Mammary epithelial cell (primary cell): ENCODE measurements around the gene REX1BD.

Experiments used
- EZH2 ChIP-seq: IDR thresholded peaks from 2 replicates; pipeline ENCODE4 v1.6.1; 2012; ENCODE audit warnings: low read length, inconsistent platforms, borderline replicate concordance
- TF ChIP-seq, protein P1 (sequence below), 2 donors: IDR thresholded peaks in 1 of 2; conservative IDR thresholded peaks in 1 of 2; 2 replicates each; pipeline ENCODE4 v1.5.1; 2011 to 2012; ENCODE audit warnings: inconsistent platforms in 2 of 2, low read length in 2 of 2, mild to moderate bottlenecking in 2 of 2, control low read depth in 1 of 2, low read depth in 1 of 2; ENCODE audit not compliant: insufficient read depth in 1 of 2; ENCODE audit errors: extremely low read depth in 1 of 2

DNA sequence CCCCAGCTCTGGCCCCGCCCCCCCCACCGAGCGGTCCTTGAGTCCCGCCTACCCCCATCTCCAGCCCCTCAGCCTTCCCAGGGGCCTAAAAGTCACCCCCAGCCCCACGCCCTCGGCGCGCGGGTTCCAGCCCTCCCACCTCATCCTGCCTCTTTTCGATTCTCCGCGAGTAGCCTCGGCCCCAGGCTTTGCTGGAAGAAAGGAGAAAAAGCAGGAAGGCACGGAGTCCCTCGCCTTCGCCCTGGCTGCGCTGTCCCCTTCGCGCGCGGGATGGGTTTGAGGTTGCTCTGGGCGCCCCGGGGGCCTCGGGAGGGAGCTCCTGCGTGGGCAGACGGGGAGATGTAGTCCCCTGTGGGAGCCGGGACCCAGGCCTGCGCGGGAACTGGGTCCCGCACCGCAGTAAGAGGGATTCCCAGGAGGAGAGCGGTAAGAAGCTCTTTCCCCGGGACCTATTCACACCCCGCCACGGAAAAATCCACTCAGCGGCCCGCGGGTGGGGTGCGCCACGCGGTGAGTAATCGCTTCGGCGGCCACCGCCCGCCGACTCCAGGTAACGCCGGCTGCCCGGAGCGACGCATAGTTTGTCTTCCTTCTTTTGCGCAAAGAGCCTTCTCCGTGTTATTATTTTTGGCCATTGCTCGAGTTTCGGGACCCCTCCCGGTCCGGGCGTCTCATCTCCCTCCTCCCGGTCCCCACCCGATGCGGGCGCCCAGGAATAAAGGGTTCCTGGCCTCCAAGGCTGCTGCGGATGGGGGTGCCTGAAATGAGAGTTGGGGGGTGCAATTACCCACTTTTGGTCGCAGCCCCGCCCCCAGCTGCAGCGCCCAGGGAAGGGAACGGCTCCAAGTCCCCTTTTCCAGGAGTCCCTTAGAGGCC is 18.9 kb downstream of the REX1BD start:
- TF ChIP-seq, protein P1, sequence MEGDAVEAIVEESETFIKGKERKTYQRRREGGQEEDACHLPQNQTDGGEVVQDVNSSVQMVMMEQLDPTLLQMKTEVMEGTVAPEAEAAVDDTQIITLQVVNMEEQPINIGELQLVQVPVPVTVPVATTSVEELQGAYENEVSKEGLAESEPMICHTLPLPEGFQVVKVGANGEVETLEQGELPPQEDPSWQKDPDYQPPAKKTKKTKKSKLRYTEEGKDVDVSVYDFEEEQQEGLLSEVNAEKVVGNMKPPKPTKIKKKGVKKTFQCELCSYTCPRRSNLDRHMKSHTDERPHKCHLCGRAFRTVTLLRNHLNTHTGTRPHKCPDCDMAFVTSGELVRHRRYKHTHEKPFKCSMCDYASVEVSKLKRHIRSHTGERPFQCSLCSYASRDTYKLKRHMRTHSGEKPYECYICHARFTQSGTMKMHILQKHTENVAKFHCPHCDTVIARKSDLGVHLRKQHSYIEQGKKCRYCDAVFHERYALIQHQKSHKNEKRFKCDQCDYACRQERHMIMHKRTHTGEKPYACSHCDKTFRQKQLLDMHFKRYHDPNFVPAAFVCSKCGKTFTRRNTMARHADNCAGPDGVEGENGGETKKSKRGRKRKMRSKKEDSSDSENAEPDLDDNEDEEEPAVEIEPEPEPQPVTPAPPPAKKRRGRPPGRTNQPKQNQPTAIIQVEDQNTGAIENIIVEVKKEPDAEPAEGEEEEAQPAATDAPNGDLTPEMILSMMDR (conservative IDR thresholded peaks at IDR 0.05 in 1 of 2, IDR thresholded peaks at IDR 0.05 in 1 of 2; ENCODE audit: extremely low read depth in 1 of 2, insufficient read depth in 1 of 2, low read depth in 1 of 2, low read length in 2 of 2), result no peak
- peak; percentile 21 for TF ChIP-seq EZH2
